Measurements from ENCODE around the gene GLIPR1L1. TPM values are rescaled to one million over a fixed set of nuclear protein-coding genes. Genes with fewer than 3 reads are reported as not detected.

Gene GLIPR1L1
- total RNA-seq, 2 experiments from 2014 or later = not detected

- Mint-ChIP-seq H3K9me3 (peaks cover 3% of the 10 kb centered on the region), H3K27ac (no peak overlapping the region), H3K4me3 (no peak overlapping the region), H3K27me3 (ENCODE audit: low read depth) (no peaks in the 10 kb centered on the region), H3K4me1 (ENCODE audit: low read depth) (no peaks in the 10 kb centered on the region), H3K36me3 (ENCODE audit: low read depth) (peaks cover 2% of the 10 kb centered on the region)
- no peak for DNase-seq
- intact Hi-C loops (cut with micrococcal nuclease) = no loop called here
- CTCF ChIA-PET = no interaction called here
These were observed 80.2 kb downstream of the GLIPR1L1 start for GRCh38 chr12:75414671-75415070.

- H3K9me3 Mint-ChIP-seq = peaks cover 5% of the 10 kb centered on the region
- no peak overlapping the region for H3K27ac Mint-ChIP-seq
- H3K36me3 Mint-ChIP-seq (ENCODE audit: low read depth) = peaks cover 1% of the 10 kb centered on the region
- H3K27me3 Mint-ChIP-seq (ENCODE audit: low read depth) = no peaks in the 10 kb centered on the region
- H3K4me1 Mint-ChIP-seq (ENCODE audit: low read depth) = no peaks in the 10 kb centered on the region
- intact Hi-C loops (cut with micrococcal nuclease) = no loop called here
- no peak overlapping the region for H3K4me3 Mint-ChIP-seq
- no peak for DNase-seq
- CTCF ChIA-PET = no interaction called here
These were observed 85.4 kb downstream of the GLIPR1L1 start for GRCh38 chr12:75419841-75420240.

Other genes with a start within 250 kb of the GLIPR1L1 start
- gene KCNC2, start 124.8 kb upstream of the GLIPR1L1 start, total RNA-seq = not detected
- gene CAPS2, start 4.3 kb upstream of the GLIPR1L1 start, total RNA-seq = 1 to 10 TPM; 1.9 to 2.5 TPM
- gene GLIPR1L2, start 56.4 kb downstream of the GLIPR1L1 start, total RNA-seq = under 1 TPM; 0.33 to 0.35 TPM
- 1 to 10 TPM; 1.3 to 1.5 TPM for gene GLIPR1, start 146.1 kb downstream of the GLIPR1L1 start, total RNA-seq
- gene KRR1, start 176.9 kb downstream of the GLIPR1L1 start, total RNA-seq = 10 to 100 TPM; 81.1 to 83.9 TPM

Data from activated naive CD4-positive, alpha-beta T cell treated with anti-CD3 and anti-CD28 coated beads for 36 hours (primary cell).